ENCODE data around the gene TADA2A. TPM values are rescaled to one million over a fixed set of nuclear protein-coding genes. Genes with fewer than 3 reads are reported as not detected.
A peak's percentile ranks its signal among the peaks of the same experiment; 100 is the strongest.

The TADA2A gene
- total RNA-seq, 2 experiments from 2014 or later, result 6.7 to 8.0 TPM

- H3K27ac Mint-ChIP-seq, result no peak overlapping the region
- H3K36me3 ChIP-seq (ENCODE audit: insufficient read depth, low read length), result peaks cover 11% of the 10 kb centered on the region
- intact Hi-C loops (cut with DNase I, micrococcal nuclease), result loop anchor here in 1 of 2 experiments (10.0 kb wide), 1 partner anchor 999 kb away; the partner anchor contains the start of gene ZNHIT3
- H3K9me3 Mint-ChIP-seq, result no peaks in the 10 kb centered on the region
- POLR2A ChIA-PET, result no interaction called here
- H3K36me3 Mint-ChIP-seq (ENCODE audit: low read depth), result peaks cover 16% of the 10 kb centered on the region
- CTCF ChIA-PET, result no interaction called here
- DNase-seq (no peak), ATAC-seq (ENCODE audit: poor library complexity) (no peak)
- H3K4me1 Mint-ChIP-seq (ENCODE audit: low read depth), result peaks cover 6% of the 10 kb centered on the region
- no peak overlapping the region for H3K27ac ChIP-seq (ENCODE audit: low read depth in 1 of 2, low read length in 2 of 2)
- no peak for TF ChIP-seq CTCF (IDR thresholded peaks at IDR 0.05)
- H3K9me3 ChIP-seq (ENCODE audit: control insufficient read depth in 1 of 2, insufficient read depth in 1 of 2, low read length in 2 of 2), result no peaks in the 10 kb centered on the region
- H3K4me3 ChIP-seq (ENCODE audit: low read length), result no peak overlapping the region
- no peak overlapping the region for H3K4me3 Mint-ChIP-seq
- no peaks in the 10 kb centered on the region for H3K27me3 ChIP-seq (ENCODE audit: control insufficient read depth in 1 of 2, insufficient read depth in 2 of 2, low read length in 2 of 2)
- H3K4me1 ChIP-seq (ENCODE audit: insufficient read depth, low read length), result peaks cover 7% of the 10 kb centered on the region
- no peaks in the 10 kb centered on the region for H3K27me3 Mint-ChIP-seq
Measured at GRCh38 chr17:37483311-37484039, 76.8 kb downstream of the TADA2A start.

- intact Hi-C loops (cut with DNase I, micrococcal nuclease), result loop anchor here (2.0 to 10.0 kb wide), 6 partner anchors 73 to 1001 kb away; partner anchors contain the start of genes AATF (in 1 of the 2), ACACA (in 1 of the 2), MRM1 (in 1 of the 2) and TADA2A (in 1 of the 2)
Measured at GRCh38 chr17:37485938-37486570, 79.4 kb downstream of the TADA2A start.

More at GRCh38 chr17:37485938-37486570, 79.4 kb downstream of the TADA2A start:
- TF ChIP-seq CTCF (IDR thresholded peaks at IDR 0.05), result no peak
- Histone ChIP-seq H3K4me3 (ENCODE audit: low read length) (no peak overlapping the region), H3K9me3 (ENCODE audit: control insufficient read depth in 1 of 2, insufficient read depth in 1 of 2, low read length in 2 of 2) (no peaks in the 10 kb centered on the region), H3K27ac (ENCODE audit: low read depth in 1 of 2, low read length in 2 of 2) (no peak overlapping the region), H3K4me1 (ENCODE audit: insufficient read depth, low read length) (peaks cover 25% of the 10 kb centered on the region), H3K27me3 (ENCODE audit: control insufficient read depth in 1 of 2, insufficient read depth in 2 of 2, low read length in 2 of 2) (no peaks in the 10 kb centered on the region), H3K36me3 (ENCODE audit: insufficient read depth, low read length) (no peaks in the 10 kb centered on the region)
- Mint-ChIP-seq H3K27ac (no peak overlapping the region), H3K27me3 (no peaks in the 10 kb centered on the region), H3K4me1 (ENCODE audit: low read depth) (peaks cover 22% of the 10 kb centered on the region), H3K9me3 (no peaks in the 10 kb centered on the region), H3K4me3 (peak overlapping the region; percentile 45), H3K36me3 (ENCODE audit: low read depth) (peaks cover 4% of the 10 kb centered on the region)
- no peak for ATAC-seq (ENCODE audit: poor library complexity)
- no peak for DNase-seq
- POLR2A ChIA-PET, result no interaction called here
- CTCF ChIA-PET, result no interaction called here
